H1 (cell line): Measurements from ENCODE around the gene IFNGR1. TPM values are rescaled to one million over a fixed set of nuclear protein-coding genes. Genes with fewer than 3 reads are reported as not detected.

Source experiments
- EGR1 ChIP-seq: IDR thresholded peaks from 2 replicates; pipeline ENCODE4 v1.6.1; 2011; ENCODE audit warnings: low read depth, low read length, borderline replicate concordance
- JUN ChIP-seq: IDR thresholded peaks from 2 replicates; pipeline ENCODE4 v1.6.1; 2011; ENCODE audit warnings: low read depth, mild to moderate bottlenecking, improper control_type of control experiment, low read length
- RNF2 ChIP-seq: fragments of 200-900, 300-1000 bp; sonication (generic); IDR thresholded peaks from 2 replicates; pipeline ENCODE4 v1.7.1; 2016; ENCODE audit warnings: borderline replicate concordance, low read depth, mild to moderate bottlenecking, antibody characterized with exemption, low read length; ENCODE audit not compliant: poor library complexity, severe bottlenecking; ENCODE audit errors: missing control alignments
- SAP30 ChIP-seq: fragments of 300-600 bp; sonication (generic); IDR thresholded peaks from 2 replicates; pipeline ENCODE4 v1.7.1; 2012; ENCODE audit warnings: low read length, moderate library complexity, mild to moderate bottlenecking, inconsistent platforms; ENCODE audit not compliant: insufficient read depth, insufficient replicate concordance
- polyA plus RNA-seq, 7 experiments: library from polyadenylated mRNA; depleted of rRNA in 3 of 7; stranded (reverse) in 5 of 7; unstranded in 2 of 7; fragments of >200 nt in 5 of 7; fragments of 200-250 nt in 2 of 7; gene quantifications; 1 replicate in 5 of 7; 2 replicates in 1 of 7; 4 replicates in 1 of 7; pipeline versions ENCODE4 v1.2.1 to v1.2.3, GENCODE V29; 2011 to 2013; ENCODE audit warnings: missing spikeins in 2 of 7, mixed read lengths in 2 of 7
- total RNA-seq: library from RNA; stranded (reverse); fragmentation: NEBNext Ultra II Directional; extraction: Animal tissue kit (Norgen Biotek cat#: 25700); gene quantifications from 2 replicates; pipeline ENCODE4 v1.2.1, GENCODE V29; 2021

IFNGR1 gene
- total and polyA plus RNA-seq, 2 of the 8 experiments (the other 6 are each of a cell fraction or from before 2014, with no cell fraction given), result 9.7 to 20.9 TPM

GRCh38 chr6:137235686-137236085, 16.5 kb upstream of the IFNGR1 start (continued):
- no peak for TF ChIP-seq RNF2
- no peak for TF ChIP-seq SAP30
- no peak for TF ChIP-seq JUN
- TF ChIP-seq EGR1, result no peak
